A673 (cell line): Measurements from ENCODE around the gene EPHA8.

Source experiments
- CTCF ChIP-seq: fragments of 300-800, 200-600 bp; sonication (generic); conservative IDR thresholded peaks from 2 replicates; pipeline ENCODE4 v1.5.1; 2017; ENCODE audit warnings: low read depth, mild to moderate bottlenecking, antibody characterized with exemption, low read length, moderate library complexity, mixed read lengths
- EZH2 ChIP-seq: fragments of 200-600 bp; sonication (generic); IDR thresholded peaks from 2 replicates; pipeline ENCODE4 v1.6.1; 2017; ENCODE audit warnings: borderline replicate concordance, low read depth, mild to moderate bottlenecking, mixed read lengths, antibody characterized with exemption, low read length; ENCODE audit not compliant: poor library complexity, severe bottlenecking

- no peak for TF ChIP-seq EZH2
- TF ChIP-seq CTCF = no peak
Observed at GRCh38 chr1:22637907-22638445, 74.7 kb downstream of the EPHA8 start.
